ENCODE results near the gene EPB42. TPM values are rescaled to one million over a fixed set of nuclear protein-coding genes. Genes with fewer than 3 reads are reported as not detected.

EPB42 gene
- polyA plus RNA-seq, 1 of the 3 experiments (the other 2 are of a cell fraction): not detected

DNA sequence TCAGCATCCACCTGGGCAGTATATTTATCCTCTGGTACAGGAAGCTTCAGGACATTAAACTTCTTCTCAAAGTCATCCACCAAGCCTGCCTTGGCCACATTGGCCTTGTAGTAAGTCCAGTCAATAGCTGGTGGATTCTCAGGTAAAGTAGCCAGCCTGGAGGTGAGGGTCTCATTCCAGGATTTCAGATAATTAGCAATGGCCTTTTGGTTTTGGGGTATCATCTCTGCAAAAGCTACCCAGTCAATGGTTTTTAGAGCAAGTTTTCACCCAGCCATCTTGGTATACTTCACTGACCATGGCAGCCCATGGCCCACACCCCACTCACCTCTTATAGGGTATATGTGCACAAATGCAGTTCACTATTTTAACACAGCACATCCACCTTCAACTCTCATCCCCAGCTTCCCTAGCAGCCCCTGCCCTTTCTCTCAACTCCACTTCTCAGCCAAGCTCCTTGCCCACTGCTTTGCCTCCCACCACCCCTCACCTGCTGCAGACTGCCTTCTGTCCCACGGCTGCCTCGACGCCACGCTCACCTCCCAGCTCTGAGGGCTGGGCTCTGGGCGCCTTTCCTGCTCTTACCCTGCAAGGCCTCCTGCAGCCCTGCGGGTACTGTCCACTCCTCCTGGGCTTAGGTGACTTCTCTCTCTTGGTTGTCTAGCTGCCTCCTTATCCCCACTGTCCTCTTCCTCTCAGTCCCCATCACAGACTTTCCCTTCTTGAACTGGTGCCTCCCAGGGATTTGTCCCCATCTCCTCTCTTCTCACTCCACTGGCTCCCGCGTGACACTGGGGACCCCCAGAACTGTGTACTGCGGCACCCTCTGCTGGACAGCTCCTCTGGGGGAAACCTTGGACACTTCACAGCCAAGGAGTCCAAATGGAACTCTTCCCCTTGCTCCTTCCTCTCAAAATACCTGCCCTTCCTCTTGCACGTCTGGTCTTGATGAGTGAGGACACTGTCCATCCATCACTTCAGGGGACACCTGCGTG, 47.6 kb upstream of the EPB42 start:
- ChIA-PET CTCF (interaction anchor here (0.5 to 2.9 kb wide), 18 partner anchors 8 to 600 kb away, joined by 3 to 31 read pairs (median 4); no protein-coding TSS in a partner anchor), POLR2A (no interaction called here)
- H3K4me1 ChIP-seq (ENCODE audit: control insufficient read depth in 1 of 2, insufficient read depth in 2 of 2, low read depth in 1 of 2, low read length in 1 of 2): no peaks in the 10 kb centered on the region
- no peaks in the 10 kb centered on the region for H3F3A ChIP-seq (replicated peaks; ENCODE audit: insufficient read depth)
- WGBS (ENCODE audit: low lambda C conversion rate): 61% methylated on average over 11 of the region's 11 CpGs
- H3K9me3 ChIP-seq: no peaks in the 10 kb centered on the region
- H3K27me3 ChIP-seq (ENCODE audit: insufficient read depth): peaks cover 25% of the 10 kb centered on the region; the same call in 1 of the 2 replicates
- no peak overlapping the region for H2AFZ ChIP-seq (ENCODE audit: low read depth)
- no peaks in the 10 kb centered on the region for H3K79me2 ChIP-seq (ENCODE audit: insufficient read depth)
- H3K9ac ChIP-seq: no peak overlapping the region
- H3K9me2 ChIP-seq: no peaks in the 10 kb centered on the region
- H3K36me3 ChIP-seq (replicated peaks in 1 of 2; ENCODE audit: control insufficient read depth in 1 of 2, insufficient read depth in 2 of 2, low read length in 1 of 2): no peaks in the 10 kb centered on the region
- peak; percentile 59 for DNase-seq
- H3K27ac ChIP-seq (ENCODE audit: low read depth in 2 of 2, low read length in 1 of 2): no peak overlapping the region
- no peak overlapping the region for H3K4me3 ChIP-seq (ENCODE audit: low read depth in 2 of 2, low read length in 1 of 2)
- TF ChIP-seq JUND (IDR thresholded peaks at IDR 0.05) (no peak), RAD21 (IDR thresholded peaks at IDR 0.05; ENCODE audit: low read length) (peak; percentile 70), TAF1 (IDR thresholded peaks at IDR 0.05; ENCODE audit: borderline replicate concordance, low read depth, low read length) (no peak), ELF1 (IDR thresholded peaks at IDR 0.05) (no peak), RCOR1 (IDR thresholded peaks at IDR 0.05; ENCODE audit: low read length) (no peak), SMC3 (IDR thresholded peaks at IDR 0.05; ENCODE audit: low read depth, low read length) (peak; percentile 47; the same call in 1 of the 2 replicates), CHD2 (IDR thresholded peaks at IDR 0.05; ENCODE audit: low read length, partially characterized antibody) (no peak), TEAD4 (IDR thresholded peaks at IDR 0.05; ENCODE audit: borderline replicate concordance, insufficient read depth) (no peak), NRF1 (IDR thresholded peaks at IDR 0.05; ENCODE audit: low read depth, low read length) (no peak), GATA2 (CRISPR knock-in tag; IDR thresholded peaks at IDR 0.05) (no peak), MEF2A (IDR thresholded peaks at IDR 0.05; ENCODE audit: borderline replicate concordance, low read depth) (no peak), FOXJ3 (CRISPR knock-in tag; IDR thresholded peaks at IDR 0.05) (no peak), RFX5 (IDR thresholded peaks at IDR 0.05; ENCODE audit: low read length) (no peak), TCF12 (IDR thresholded peaks at IDR 0.05) (no peak), FOXM1 (IDR thresholded peaks at IDR 0.05; ENCODE audit: low read depth) (no peak)
- TF ChIP-seq, protein P1, sequence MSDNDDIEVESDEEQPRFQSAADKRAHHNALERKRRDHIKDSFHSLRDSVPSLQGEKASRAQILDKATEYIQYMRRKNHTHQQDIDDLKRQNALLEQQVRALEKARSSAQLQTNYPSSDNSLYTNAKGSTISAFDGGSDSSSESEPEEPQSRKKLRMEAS (IDR thresholded peaks at IDR 0.05; ENCODE audit: low read depth): no peak
- TF ChIP-seq, protein P2, sequence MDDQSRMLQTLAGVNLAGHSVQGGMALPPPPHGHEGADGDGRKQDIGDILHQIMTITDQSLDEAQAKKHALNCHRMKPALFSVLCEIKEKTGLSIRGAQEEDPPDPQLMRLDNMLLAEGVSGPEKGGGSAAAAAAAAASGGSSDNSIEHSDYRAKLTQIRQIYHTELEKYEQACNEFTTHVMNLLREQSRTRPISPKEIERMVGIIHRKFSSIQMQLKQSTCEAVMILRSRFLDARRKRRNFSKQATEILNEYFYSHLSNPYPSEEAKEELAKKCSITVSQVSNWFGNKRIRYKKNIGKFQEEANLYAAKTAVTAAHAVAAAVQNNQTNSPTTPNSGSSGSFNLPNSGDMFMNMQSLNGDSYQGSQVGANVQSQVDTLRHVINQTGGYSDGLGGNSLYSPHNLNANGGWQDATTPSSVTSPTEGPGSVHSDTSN (IDR thresholded peaks at IDR 0.05): no peak
- TF ChIP-seq, protein P3, sequence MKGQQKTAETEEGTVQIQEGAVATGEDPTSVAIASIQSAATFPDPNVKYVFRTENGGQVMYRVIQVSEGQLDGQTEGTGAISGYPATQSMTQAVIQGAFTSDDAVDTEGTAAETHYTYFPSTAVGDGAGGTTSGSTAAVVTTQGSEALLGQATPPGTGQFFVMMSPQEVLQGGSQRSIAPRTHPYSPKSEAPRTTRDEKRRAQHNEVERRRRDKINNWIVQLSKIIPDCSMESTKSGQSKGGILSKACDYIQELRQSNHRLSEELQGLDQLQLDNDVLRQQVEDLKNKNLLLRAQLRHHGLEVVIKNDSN (IDR thresholded peaks at IDR 0.05; ENCODE audit: borderline replicate concordance, low read depth): no peak
- TF ChIP-seq, protein P4, sequence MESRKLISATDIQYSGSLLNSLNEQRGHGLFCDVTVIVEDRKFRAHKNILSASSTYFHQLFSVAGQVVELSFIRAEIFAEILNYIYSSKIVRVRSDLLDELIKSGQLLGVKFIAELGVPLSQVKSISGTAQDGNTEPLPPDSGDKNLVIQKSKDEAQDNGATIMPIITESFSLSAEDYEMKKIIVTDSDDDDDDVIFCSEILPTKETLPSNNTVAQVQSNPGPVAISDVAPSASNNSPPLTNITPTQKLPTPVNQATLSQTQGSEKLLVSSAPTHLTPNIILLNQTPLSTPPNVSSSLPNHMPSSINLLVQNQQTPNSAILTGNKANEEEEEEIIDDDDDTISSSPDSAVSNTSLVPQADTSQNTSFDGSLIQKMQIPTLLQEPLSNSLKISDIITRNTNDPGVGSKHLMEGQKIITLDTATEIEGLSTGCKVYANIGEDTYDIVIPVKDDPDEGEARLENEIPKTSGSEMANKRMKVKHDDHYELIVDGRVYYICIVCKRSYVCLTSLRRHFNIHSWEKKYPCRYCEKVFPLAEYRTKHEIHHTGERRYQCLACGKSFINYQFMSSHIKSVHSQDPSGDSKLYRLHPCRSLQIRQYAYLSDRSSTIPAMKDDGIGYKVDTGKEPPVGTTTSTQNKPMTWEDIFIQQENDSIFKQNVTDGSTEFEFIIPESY (IDR thresholded peaks at IDR 0.05; ENCODE audit: borderline replicate concordance, low read depth): no peak
- TF ChIP-seq, protein P5, sequence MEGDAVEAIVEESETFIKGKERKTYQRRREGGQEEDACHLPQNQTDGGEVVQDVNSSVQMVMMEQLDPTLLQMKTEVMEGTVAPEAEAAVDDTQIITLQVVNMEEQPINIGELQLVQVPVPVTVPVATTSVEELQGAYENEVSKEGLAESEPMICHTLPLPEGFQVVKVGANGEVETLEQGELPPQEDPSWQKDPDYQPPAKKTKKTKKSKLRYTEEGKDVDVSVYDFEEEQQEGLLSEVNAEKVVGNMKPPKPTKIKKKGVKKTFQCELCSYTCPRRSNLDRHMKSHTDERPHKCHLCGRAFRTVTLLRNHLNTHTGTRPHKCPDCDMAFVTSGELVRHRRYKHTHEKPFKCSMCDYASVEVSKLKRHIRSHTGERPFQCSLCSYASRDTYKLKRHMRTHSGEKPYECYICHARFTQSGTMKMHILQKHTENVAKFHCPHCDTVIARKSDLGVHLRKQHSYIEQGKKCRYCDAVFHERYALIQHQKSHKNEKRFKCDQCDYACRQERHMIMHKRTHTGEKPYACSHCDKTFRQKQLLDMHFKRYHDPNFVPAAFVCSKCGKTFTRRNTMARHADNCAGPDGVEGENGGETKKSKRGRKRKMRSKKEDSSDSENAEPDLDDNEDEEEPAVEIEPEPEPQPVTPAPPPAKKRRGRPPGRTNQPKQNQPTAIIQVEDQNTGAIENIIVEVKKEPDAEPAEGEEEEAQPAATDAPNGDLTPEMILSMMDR (IDR thresholded peaks at IDR 0.05): 0 out of 2 replicates have a peak, but pooled peaks have one; percentile 19
- TF ChIP-seq, protein P6, sequence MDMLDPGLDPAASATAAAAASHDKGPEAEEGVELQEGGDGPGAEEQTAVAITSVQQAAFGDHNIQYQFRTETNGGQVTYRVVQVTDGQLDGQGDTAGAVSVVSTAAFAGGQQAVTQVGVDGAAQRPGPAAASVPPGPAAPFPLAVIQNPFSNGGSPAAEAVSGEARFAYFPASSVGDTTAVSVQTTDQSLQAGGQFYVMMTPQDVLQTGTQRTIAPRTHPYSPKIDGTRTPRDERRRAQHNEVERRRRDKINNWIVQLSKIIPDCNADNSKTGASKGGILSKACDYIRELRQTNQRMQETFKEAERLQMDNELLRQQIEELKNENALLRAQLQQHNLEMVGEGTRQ (IDR thresholded peaks at IDR 0.05; ENCODE audit: borderline replicate concordance, low read depth, low read length): no peak
- TF ChIP-seq, protein P7, sequence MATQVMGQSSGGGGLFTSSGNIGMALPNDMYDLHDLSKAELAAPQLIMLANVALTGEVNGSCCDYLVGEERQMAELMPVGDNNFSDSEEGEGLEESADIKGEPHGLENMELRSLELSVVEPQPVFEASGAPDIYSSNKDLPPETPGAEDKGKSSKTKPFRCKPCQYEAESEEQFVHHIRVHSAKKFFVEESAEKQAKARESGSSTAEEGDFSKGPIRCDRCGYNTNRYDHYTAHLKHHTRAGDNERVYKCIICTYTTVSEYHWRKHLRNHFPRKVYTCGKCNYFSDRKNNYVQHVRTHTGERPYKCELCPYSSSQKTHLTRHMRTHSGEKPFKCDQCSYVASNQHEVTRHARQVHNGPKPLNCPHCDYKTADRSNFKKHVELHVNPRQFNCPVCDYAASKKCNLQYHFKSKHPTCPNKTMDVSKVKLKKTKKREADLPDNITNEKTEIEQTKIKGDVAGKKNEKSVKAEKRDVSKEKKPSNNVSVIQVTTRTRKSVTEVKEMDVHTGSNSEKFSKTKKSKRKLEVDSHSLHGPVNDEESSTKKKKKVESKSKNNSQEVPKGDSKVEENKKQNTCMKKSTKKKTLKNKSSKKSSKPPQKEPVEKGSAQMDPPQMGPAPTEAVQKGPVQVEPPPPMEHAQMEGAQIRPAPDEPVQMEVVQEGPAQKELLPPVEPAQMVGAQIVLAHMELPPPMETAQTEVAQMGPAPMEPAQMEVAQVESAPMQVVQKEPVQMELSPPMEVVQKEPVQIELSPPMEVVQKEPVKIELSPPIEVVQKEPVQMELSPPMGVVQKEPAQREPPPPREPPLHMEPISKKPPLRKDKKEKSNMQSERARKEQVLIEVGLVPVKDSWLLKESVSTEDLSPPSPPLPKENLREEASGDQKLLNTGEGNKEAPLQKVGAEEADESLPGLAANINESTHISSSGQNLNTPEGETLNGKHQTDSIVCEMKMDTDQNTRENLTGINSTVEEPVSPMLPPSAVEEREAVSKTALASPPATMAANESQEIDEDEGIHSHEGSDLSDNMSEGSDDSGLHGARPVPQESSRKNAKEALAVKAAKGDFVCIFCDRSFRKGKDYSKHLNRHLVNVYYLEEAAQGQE (IDR thresholded peaks at IDR 0.05; ENCODE audit: low read depth, low read length): peak; percentile 81
- H3K4me2 ChIP-seq: no peak overlapping the region
- H4K20me1 ChIP-seq (ENCODE audit: insufficient read depth): no peaks in the 10 kb centered on the region
